Measurements from ENCODE around the gene TUBG1.

The TUBG1 gene

GRCh38 chr17:42581744-42582270 is 27.7 kb upstream of the TUBG1 start:
- TF ChIP-seq, protein P1, sequence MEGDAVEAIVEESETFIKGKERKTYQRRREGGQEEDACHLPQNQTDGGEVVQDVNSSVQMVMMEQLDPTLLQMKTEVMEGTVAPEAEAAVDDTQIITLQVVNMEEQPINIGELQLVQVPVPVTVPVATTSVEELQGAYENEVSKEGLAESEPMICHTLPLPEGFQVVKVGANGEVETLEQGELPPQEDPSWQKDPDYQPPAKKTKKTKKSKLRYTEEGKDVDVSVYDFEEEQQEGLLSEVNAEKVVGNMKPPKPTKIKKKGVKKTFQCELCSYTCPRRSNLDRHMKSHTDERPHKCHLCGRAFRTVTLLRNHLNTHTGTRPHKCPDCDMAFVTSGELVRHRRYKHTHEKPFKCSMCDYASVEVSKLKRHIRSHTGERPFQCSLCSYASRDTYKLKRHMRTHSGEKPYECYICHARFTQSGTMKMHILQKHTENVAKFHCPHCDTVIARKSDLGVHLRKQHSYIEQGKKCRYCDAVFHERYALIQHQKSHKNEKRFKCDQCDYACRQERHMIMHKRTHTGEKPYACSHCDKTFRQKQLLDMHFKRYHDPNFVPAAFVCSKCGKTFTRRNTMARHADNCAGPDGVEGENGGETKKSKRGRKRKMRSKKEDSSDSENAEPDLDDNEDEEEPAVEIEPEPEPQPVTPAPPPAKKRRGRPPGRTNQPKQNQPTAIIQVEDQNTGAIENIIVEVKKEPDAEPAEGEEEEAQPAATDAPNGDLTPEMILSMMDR (IDR thresholded peaks at IDR 0.05; ENCODE audit: low read depth, low read length) = no peak
- H3K4me3 ChIP-seq (ENCODE audit: low read depth, low read length) = no peak overlapping the region

DNA sequence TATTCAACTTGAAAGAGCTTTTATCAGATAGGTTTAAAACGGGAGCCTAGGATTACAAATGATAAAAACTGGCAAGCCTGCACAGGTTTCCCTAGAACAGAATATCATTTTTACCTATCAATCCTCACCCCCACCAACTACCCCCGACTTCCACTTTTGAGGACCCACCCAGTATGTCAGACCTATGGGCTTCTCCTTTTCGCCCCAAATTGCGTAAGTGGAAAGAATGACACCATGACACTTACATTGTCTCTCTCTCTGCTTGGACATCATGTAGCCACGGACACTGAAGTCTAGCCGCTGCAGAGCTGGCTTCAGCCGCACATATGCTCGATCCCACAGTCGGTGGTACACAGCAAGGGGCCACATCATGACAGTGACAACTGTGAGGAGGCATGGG is 24.6 kb upstream of the TUBG1 start:
- TF ChIP-seq, protein P1 (IDR thresholded peaks at IDR 0.05; ENCODE audit: low read depth, low read length) = no peak
- H3K4me3 ChIP-seq (ENCODE audit: low read depth, low read length) = no peak overlapping the region

DNA sequence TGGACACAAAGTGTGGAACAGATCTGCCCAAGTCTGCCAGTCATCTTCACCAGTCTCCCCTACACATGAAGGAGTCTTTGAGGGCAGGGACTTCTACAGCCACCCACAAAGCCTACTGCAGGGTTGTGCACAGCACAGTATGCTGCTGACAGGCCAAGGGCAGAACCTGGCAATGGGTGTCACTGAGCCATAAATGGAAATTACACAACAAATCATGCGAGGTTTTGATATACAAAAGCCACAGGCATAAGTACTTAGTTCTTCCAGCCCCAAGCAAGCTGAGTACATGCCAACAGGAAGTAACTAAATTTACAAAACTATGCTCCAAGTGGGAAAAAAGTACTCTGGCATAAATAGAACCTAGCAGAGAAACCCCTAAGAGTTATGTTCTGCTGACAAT is 24.1 kb upstream of the TUBG1 start:
- no peak overlapping the region for H3K4me3 ChIP-seq (ENCODE audit: low read depth, low read length)
- TF ChIP-seq, protein P1 (IDR thresholded peaks at IDR 0.05; ENCODE audit: low read depth, low read length) = no peak

GRCh38 chr17:42586514-42587230 is 22.8 kb upstream of the TUBG1 start:
- H3K4me3 ChIP-seq (ENCODE audit: low read depth, low read length) = no peak overlapping the region
- TF ChIP-seq, protein P1 (IDR thresholded peaks at IDR 0.05; ENCODE audit: low read depth, low read length) = no peak

GRCh38 chr17:42590886-42591285 is 18.6 kb upstream of the TUBG1 start:
- no peak overlapping the region for H3K4me3 ChIP-seq (ENCODE audit: low read depth, low read length)
- TF ChIP-seq, protein P1 (IDR thresholded peaks at IDR 0.05; ENCODE audit: low read depth, low read length) = no peak

- no peak overlapping the region for H3K4me3 ChIP-seq (ENCODE audit: low read depth, low read length)
- TF ChIP-seq, protein P1 (IDR thresholded peaks at IDR 0.05; ENCODE audit: low read depth, low read length) = no peak
Measured at GRCh38 chr17:42591411-42591810, 18.1 kb upstream of the TUBG1 start.

DNA sequence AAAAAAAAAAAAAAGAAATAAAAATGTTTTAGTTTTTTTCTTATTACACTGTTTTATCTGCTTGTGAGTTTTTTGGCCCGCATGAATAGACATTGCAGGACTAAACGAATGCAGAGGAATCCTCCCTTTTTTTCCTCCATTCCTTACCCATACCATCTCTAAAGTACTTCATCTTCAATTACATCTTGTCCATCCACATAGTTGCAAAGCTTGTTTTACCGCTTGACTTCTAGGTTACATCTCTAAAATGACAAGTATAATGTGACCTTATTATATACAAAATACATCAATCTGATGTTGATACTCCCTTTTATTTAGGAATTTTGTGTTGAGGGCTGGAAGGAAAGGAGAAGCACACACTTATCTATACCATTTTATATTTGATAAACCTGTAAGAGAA is 13.1 kb upstream of the TUBG1 start:
- TF ChIP-seq, protein P1 (IDR thresholded peaks at IDR 0.05; ENCODE audit: low read depth, low read length) = no peak
- H3K4me3 ChIP-seq (ENCODE audit: low read depth, low read length) = no peak overlapping the region

Measured in WI38 (cell line).